Activated CD4-positive, CD25-positive, alpha-beta regulatory T cell treated with anti-CD3 and anti-CD28 coated beads, Interleukin-2, amount 50 U/mL, for 72 hours (primary cell): Measurements from ENCODE around the gene PHLDA2.
A peak's percentile ranks its signal among the peaks of the same experiment; 100 is the strongest.

Experiments
- DNase-seq: peaks from one replicate; pipeline ENCODE4 v3.0.0; 2021

PHLDA2 gene

GRCh38 chr11:2892215-2892966 lies 36.8 kb downstream of the PHLDA2 start:
- DNase-seq, result peak; percentile 71

- no peak for DNase-seq
Measured at GRCh38 chr11:2891326-2892214, 37.6 kb downstream of the PHLDA2 start.

- DNase-seq, result no peak
Measured at GRCh38 chr11:2890466-2891294, 38.5 kb downstream of the PHLDA2 start.

- DNase-seq, result no peak
Measured at GRCh38 chr11:2889362-2890273, 39.6 kb downstream of the PHLDA2 start.

GRCh38 chr11:2888266-2888968 lies 40.8 kb downstream of the PHLDA2 start:
- DNase-seq, result peak; percentile 90

GRCh38 chr11:2887515-2888195 lies 41.6 kb downstream of the PHLDA2 start:
- no peak for DNase-seq

- no peak for DNase-seq
Measured at GRCh38 chr11:2886936-2887335, 42.3 kb downstream of the PHLDA2 start.

GRCh38 chr11:2886191-2886894 lies 42.9 kb downstream of the PHLDA2 start:
- no peak for DNase-seq

- DNase-seq, result peak; percentile 80
Measured at GRCh38 chr11:2885678-2886081, 43.5 kb downstream of the PHLDA2 start, which contains the start of gene CDKN1C. CDKN1C (minus strand) TSS chr11:2885775; CDS start chr11:2885456, 319 bp downstream.

GRCh38 chr11:2885017-2885677 lies 44.1 kb downstream of the PHLDA2 start:
- peak; percentile 48 for DNase-seq

- no peak for DNase-seq
Measured at GRCh38 chr11:2883979-2884815, 45.0 kb downstream of the PHLDA2 start.

GRCh38 chr11:2883640-2883978 lies 45.6 kb downstream of the PHLDA2 start:
- no peak for DNase-seq

- no peak for DNase-seq
Measured at GRCh38 chr11:2882396-2883110, 46.7 kb downstream of the PHLDA2 start.

GRCh38 chr11:2881981-2882375 lies 47.2 kb downstream of the PHLDA2 start:
- no peak for DNase-seq

GRCh38 chr11:2881076-2881980 lies 47.9 kb downstream of the PHLDA2 start:
- DNase-seq, result no peak

GRCh38 chr11:2880646-2881045 lies 48.6 kb downstream of the PHLDA2 start:
- no peak for DNase-seq

GRCh38 chr11:2878782-2879181 lies 50.4 kb downstream of the PHLDA2 start:
- DNase-seq, result no peak
